A375 (cell line): ENCODE measurements around the gene TMEM127. TPM values are rescaled to one million over a fixed set of nuclear protein-coding genes. Genes with fewer than 3 reads are reported as not detected.

Experiments
- total RNA-seq: library from RNA; depleted of rRNA; stranded (reverse); fragments of >200 nt; shearing (Covaris generic); gene quantifications from 2 replicates; pipeline ENCODE4 v1.2.3, GENCODE V29; 2014; rRNA removed

TMEM127 gene
- total RNA-seq: 10.4 and 14.6 TPM in 2 replicates

DNA sequence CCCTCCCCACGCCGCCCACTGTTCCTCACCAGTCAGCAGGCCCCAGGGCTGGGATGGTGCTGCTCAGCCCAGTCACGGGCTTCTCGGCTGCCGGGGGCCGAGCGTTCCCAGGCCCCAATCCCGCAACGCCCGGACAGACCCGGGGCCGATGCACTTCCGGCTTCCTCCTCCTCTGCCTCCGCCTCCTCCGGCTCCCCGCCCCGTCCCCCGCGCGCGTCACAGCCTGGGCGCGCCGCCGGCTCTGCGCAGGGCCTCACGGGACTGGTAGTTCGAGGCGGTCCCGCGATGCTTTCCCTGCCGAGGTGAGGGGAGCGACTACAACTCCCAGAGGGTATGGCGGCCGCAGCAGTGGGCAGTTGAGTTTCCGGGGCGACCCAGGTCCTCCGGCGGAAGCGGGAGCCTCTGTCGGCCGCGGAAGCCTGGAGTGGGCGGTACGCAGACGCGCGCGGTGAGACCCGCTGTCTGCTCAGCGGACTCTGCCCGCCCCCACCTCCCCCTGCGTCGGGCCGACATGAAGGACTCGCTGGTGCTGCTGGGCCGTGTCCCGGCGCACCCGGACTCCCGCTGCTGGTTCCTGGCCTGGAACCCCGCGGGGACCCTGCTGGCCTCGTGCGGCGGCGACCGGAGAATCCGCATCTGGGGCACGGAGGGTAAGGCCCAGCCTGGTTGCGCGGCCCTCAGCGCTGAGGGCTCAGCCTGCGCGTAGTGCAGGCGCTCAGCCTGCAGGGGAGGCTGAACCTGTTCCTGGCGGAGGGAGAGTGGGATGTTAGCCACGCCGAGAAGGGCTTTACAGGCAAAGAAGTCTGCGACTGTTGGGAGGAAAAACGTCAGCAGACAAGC lies at the start of gene TMEM127, which contains the start of gene CIAO1:
TMEM127 (minus strand) TSS at position 158 of the 840 bp plus-strand sequence. CDS start 616 bp downstream, outside the sequence.
CIAO1 (plus strand) TSS at position 386 of the 840 bp plus-strand sequence; CDS start at position 512, 126 bp downstream.

GRCh38 chr2:96305091-96305978 lies 39.5 kb upstream of the TMEM127 start, which contains the start of gene SNRNP200:
TSS of gene SNRNP200 (minus strand) at chr2:96305546. CDS start at chr2:96305437, 109 bp downstream.

DNA sequence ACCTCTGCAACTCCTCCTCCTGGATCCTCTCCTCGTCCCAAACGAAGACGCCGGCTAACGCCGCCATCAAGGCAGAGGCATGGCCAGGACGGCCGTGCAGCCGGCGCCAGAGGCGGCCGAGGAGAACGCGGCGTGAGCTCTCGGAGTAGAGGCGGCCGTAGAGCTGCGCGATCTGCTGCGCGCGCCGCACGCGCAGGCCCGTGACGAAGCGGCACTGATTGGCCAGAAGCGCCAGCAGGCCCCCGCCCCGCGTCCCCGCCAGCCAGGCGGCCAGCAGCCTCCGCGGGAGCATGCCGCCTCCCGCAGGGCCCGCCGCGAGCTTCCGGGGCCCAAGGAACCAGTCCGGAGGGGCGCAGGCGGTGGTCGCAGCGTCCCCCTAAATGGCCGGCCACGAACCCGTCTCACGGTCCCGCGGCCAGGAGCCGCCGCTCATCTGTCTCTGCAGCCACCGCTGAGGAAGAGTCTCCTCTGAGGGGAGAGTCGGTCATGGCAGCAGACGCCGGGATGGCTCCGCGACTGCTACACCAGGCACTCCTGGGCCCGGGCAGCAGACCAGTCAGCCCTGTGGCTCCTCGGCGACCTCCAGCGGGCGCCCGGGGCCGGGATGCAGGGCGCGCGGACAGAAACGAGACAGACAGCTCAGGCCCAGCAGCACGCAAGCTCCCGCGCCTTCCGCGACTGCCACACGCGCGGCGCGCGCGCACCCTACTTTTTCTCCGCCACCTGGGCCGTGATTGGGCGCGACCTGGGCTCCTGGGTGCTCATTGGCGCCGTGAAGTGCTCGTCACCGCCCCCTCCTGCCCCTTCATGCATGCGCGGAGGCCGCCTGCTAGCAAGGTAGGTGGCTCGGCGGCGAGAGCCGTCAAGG lies 57.4 kb downstream of the TMEM127 start, which contains the start of gene STARD7:
STARD7 (minus strand) TSS at position 685 of the 868 bp plus-strand sequence; CDS start at position 292, 393 bp downstream.

Other genes starting within 250 kb of the TMEM127 start
- gene GPAT2, start 231.1 kb downstream of the TMEM127 start, total RNA-seq: not detected in 2 replicates
- not detected in 2 replicates for gene ADRA2B, start 149.4 kb downstream of the TMEM127 start, total RNA-seq
- not detected in 2 replicates for gene ASTL, start 127.5 kb downstream of the TMEM127 start, total RNA-seq
- 17.0 and 18.2 TPM in 2 replicates for gene DUSP2, start 120.6 kb downstream of the TMEM127 start, total RNA-seq
- 66.6 and 73.0 TPM in 2 replicates for gene STARD7, start 57.2 kb downstream of the TMEM127 start, total RNA-seq
- gene CIAO1, start 228 bp upstream of the TMEM127 start, total RNA-seq: 95.5 and 104 TPM in 2 replicates
- gene SNRNP200, start 39.5 kb upstream of the TMEM127 start, total RNA-seq: 51.7 and 67.3 TPM in 2 replicates
- gene ITPRIPL1, start 59.3 kb upstream of the TMEM127 start, total RNA-seq: 10.1 and 11.2 TPM in 2 replicates
- 38.4 and 43.9 TPM in 2 replicates for gene NCAPH, start 69.8 kb upstream of the TMEM127 start, total RNA-seq
- gene NEURL3, start 239.4 kb upstream of the TMEM127 start, total RNA-seq: 0.11 and 0.19 TPM in 2 replicates